Liver (tissue), 9 donors: ENCODE results near the gene CSNK2B. TPM values are rescaled to one million over a fixed set of nuclear protein-coding genes. Genes with fewer than 3 reads are reported as not detected.

Experiments used
- DNase-seq: peaks from one replicate; pipeline ENCODE4 v3.0.0-alpha.2; 2017; ENCODE audit warnings: low spot score
- H3K27ac ChIP-seq, 2 donors: one replicate each; pipeline ENCODE4 v1.7.0; 2013; ENCODE audit warnings: inconsistent platforms in 2 of 2, low read length in 2 of 2, control low read depth in 1 of 2, low read depth in 1 of 2, mild to moderate bottlenecking in 1 of 2
- H3K27me3 ChIP-seq, 4 donors: one replicate each; pipeline versions ENCODE4 v1.6.1 to v1.7.0; 2013; ENCODE audit warnings: low read length in 3 of 4, inconsistent platforms in 1 of 4, mild to moderate bottlenecking in 1 of 4, moderate library complexity in 1 of 4; ENCODE audit not compliant: control insufficient read depth in 4 of 4, insufficient read depth in 4 of 4
- H3K36me3 ChIP-seq, 4 donors: one replicate each; pipeline versions ENCODE4 v1.6.1 to v1.7.0; 2013; ENCODE audit warnings: low read length in 3 of 4, mild to moderate bottlenecking in 3 of 4, low read depth in 1 of 4, moderate library complexity in 1 of 4; ENCODE audit not compliant: control insufficient read depth in 4 of 4, insufficient read depth in 3 of 4
- H3K4me1 ChIP-seq, 4 donors: one replicate each; pipeline versions ENCODE4 v1.6.1 to v1.7.0; 2013; ENCODE audit warnings: low read length in 3 of 4, mild to moderate bottlenecking in 3 of 4, moderate library complexity in 1 of 4; ENCODE audit not compliant: control insufficient read depth in 4 of 4, insufficient read depth in 4 of 4
- H3K4me3 ChIP-seq, 3 donors: one replicate each; pipeline versions ENCODE4 v1.6.1 to v1.7.0; 2013; ENCODE audit warnings: low read length in 3 of 3, control low read depth in 1 of 3, low read depth in 1 of 3, mild to moderate bottlenecking in 1 of 3
- H3K9ac ChIP-seq, 2 donors: one replicate each; pipeline ENCODE4 v1.7.0; 2013; ENCODE audit warnings: low read length in 2 of 2, mild to moderate bottlenecking in 2 of 2, moderate library complexity in 2 of 2, control low read depth in 1 of 2, low read depth in 1 of 2
- H3K9me3 ChIP-seq, 4 donors: one replicate each; pipeline versions ENCODE4 v1.6.1 to v1.7.0; 2013; ENCODE audit warnings: low read length in 3 of 4; ENCODE audit not compliant: control insufficient read depth in 4 of 4
- ATF3 ChIP-seq: IDR thresholded peaks from 2 replicates; pipeline ENCODE4 v1.6.1; 2016; ENCODE audit warnings: antibody characterized with exemption
- CTCF ChIP-seq: fragments of 150-350 bp; IDR thresholded peaks from 2 replicates; pipeline ENCODE4 v1.5.1; 2017; ENCODE audit warnings: improper control_type of control experiment, low read depth, low read length; ENCODE audit not compliant: missing input control
- EGR1 ChIP-seq, 2 donors: IDR thresholded peaks; 2 replicates each; pipeline ENCODE4 v1.6.1; 2016 to 2018; ENCODE audit warnings: antibody characterized with exemption in 2 of 2, low read depth in 2 of 2
- FOXA1 ChIP-seq: IDR thresholded peaks from 2 replicates; pipeline ENCODE4 v1.6.1; 2016; ENCODE audit warnings: antibody characterized with exemption
- FOXA2 ChIP-seq: IDR thresholded peaks from 2 replicates; pipeline ENCODE4 v1.6.1; 2016; ENCODE audit warnings: antibody characterized with exemption
- GABPA ChIP-seq, 2 donors: IDR thresholded peaks in 1 of 2; conservative IDR thresholded peaks in 1 of 2; 2 replicates each; pipeline ENCODE4 v1.6.1; 2016; ENCODE audit warnings: antibody characterized with exemption in 2 of 2, mild to moderate bottlenecking in 1 of 2, moderate library complexity in 1 of 2
- HNF4A ChIP-seq, 2 donors: conservative IDR thresholded peaks; 2 replicates each; pipeline ENCODE4 v1.6.1; 2016; ENCODE audit warnings: antibody characterized with exemption in 2 of 2, mild to moderate bottlenecking in 2 of 2
- HNF4G ChIP-seq: IDR thresholded peaks from 2 replicates; pipeline ENCODE4 v1.6.1; 2016; ENCODE audit warnings: antibody characterized with exemption
- JUND ChIP-seq, 2 donors: IDR thresholded peaks; 2 replicates each; pipeline ENCODE4 v1.6.1; 2016; ENCODE audit warnings: antibody characterized with exemption in 2 of 2
- MAX ChIP-seq: IDR thresholded peaks from 2 replicates; pipeline ENCODE4 v1.6.1; 2016; ENCODE audit warnings: antibody characterized with exemption
- NR2F2 ChIP-seq: IDR thresholded peaks from 2 replicates; pipeline ENCODE4 v1.6.1; 2016; ENCODE audit warnings: antibody characterized with exemption
- RAD21 ChIP-seq, 2 donors: IDR thresholded peaks; 2 replicates each; pipeline ENCODE4 v1.6.1; 2016; ENCODE audit warnings: antibody characterized with exemption in 2 of 2, mild to moderate bottlenecking in 2 of 2
- REST ChIP-seq: IDR thresholded peaks from 2 replicates; pipeline ENCODE4 v1.6.1; 2016; ENCODE audit warnings: antibody characterized with exemption, mild to moderate bottlenecking
- RXRA ChIP-seq, 2 donors: IDR thresholded peaks; 2 replicates each; pipeline ENCODE4 v1.6.1; 2017 to 2018; ENCODE audit warnings: antibody characterized with exemption in 2 of 2, mild to moderate bottlenecking in 1 of 2
- SP1 ChIP-seq: IDR thresholded peaks from 2 replicates; pipeline ENCODE4 v1.6.1; 2018; ENCODE audit warnings: antibody characterized with exemption, mild to moderate bottlenecking
- TAF1 ChIP-seq: conservative IDR thresholded peaks from 2 replicates; pipeline ENCODE4 v1.6.1; 2016; ENCODE audit warnings: antibody characterized with exemption, mild to moderate bottlenecking
- YY1 ChIP-seq: IDR thresholded peaks from 2 replicates; pipeline ENCODE4 v1.6.1; 2016; ENCODE audit warnings: antibody characterized with exemption, mild to moderate bottlenecking
- ZBTB33 ChIP-seq: IDR thresholded peaks from 2 replicates; pipeline ENCODE4 v1.6.1; 2016; ENCODE audit warnings: antibody characterized with exemption
- WGBS: extraction: QIAGEN DNeasy Blood & Tissue Kit; methylation state at CpG from one replicate; pipeline ENCODE4 v1.1.7; 2013; 5-methylcytosine and 5-hydroxymethylcytosine counted together
- polyA plus RNA-seq, 2 donors: library from polyadenylated mRNA; stranded (reverse) in 1 of 2; unstranded in 1 of 2; fragments of 200-250 nt in 1 of 2; fragments of >200 nt in 1 of 2; fragmentation: Nextera tagmentation in 1 of 2; extraction: Ambion mirVana in 1 of 2; gene quantifications; one replicate each; pipeline versions ENCODE4 v1.2.1 to v1.2.3, GENCODE V29; 2013 to 2015
- total RNA-seq, 2 donors: library from RNA; depleted of rRNA; stranded (reverse); fragments of >200 nt; gene quantifications; one replicate each; pipeline ENCODE4 v1.2.3, GENCODE V29; 2014
- donor health status: healthy.
- donor health status: healthy.
- donor health status: healthy.
- donor health status: healthy.
- donor health status: healthy.

CSNK2B gene
- total and polyA plus RNA-seq, 4 donors = 58.1 to 108 (median 77.0) TPM

- no peaks in the 10 kb centered on the region for H3K4me1 ChIP-seq
- no peaks in the 10 kb centered on the region for H3K9me3 ChIP-seq
- no peak overlapping the region for H3K27ac ChIP-seq
- TF ChIP-seq HNF4A (conservative IDR thresholded peaks at IDR 0.05) (no peak), NR2F2 (no peak), MAX (no peak), GABPA (IDR thresholded peaks at IDR 0.05 in 1 of 2, conservative IDR thresholded peaks at IDR 0.05 in 1 of 2) (no peak), ATF3 (no peak), JUND (IDR thresholded peaks at IDR 0.05) (no peak), SP1 (no peak), RAD21 (IDR thresholded peaks at IDR 0.05) (no peak), REST (no peak), CTCF (no peak), EGR1 (IDR thresholded peaks at IDR 0.05; ENCODE audit: low read depth in 2 of 2) (no peak), TAF1 (no peak), YY1 (no peak), HNF4G (no peak), ZBTB33 (no peak), FOXA1 (no peak), RXRA (IDR thresholded peaks at IDR 0.05) (no peak), FOXA2 (no peak)
- H3K36me3 ChIP-seq = peaks cover 8 to 68% (median 51%) of the 10 kb centered on the region in 4 donors
- 94% methylated on average over 6 of the region's 6 CpGs for WGBS
- no peaks in the 10 kb centered on the region for H3K27me3 ChIP-seq
- H3K9ac ChIP-seq = no peak overlapping the region
- no peak for DNase-seq
- H3K4me3 ChIP-seq = no peak overlapping the region
Measured at GRCh38 chr6:31693535-31693934, 27.7 kb downstream of the CSNK2B start.
